ENCODE measurements around the gene NKRF. TPM values are rescaled to one million over a fixed set of nuclear protein-coding genes. Genes with fewer than 3 reads are reported as not detected.
"Not testable (repeated sequence)": the region's sequence is repeated elsewhere in the genome, so short reads cannot be mapped to it uniquely, and the experiment has no call there.

The NKRF gene
- total and polyA plus RNA-seq, 9 donors, result 3.5 to 9.9 (median 6.8) TPM

GRCh38 chrX:119638725-119639471 lies 32.7 kb upstream of the NKRF start:
- H3K9me3 ChIP-seq (replicated peaks; ENCODE audit: control insufficient read depth, low read depth, low read length), result no peaks in the 10 kb centered on the region
- H3K27ac ChIP-seq (ENCODE audit: low read length), result no peak overlapping the region
- no peaks in the 10 kb centered on the region for H3K4me1 ChIP-seq (ENCODE audit: control insufficient read depth, insufficient read depth, low read length)
- H3K36me3 ChIP-seq (ENCODE audit: control insufficient read depth, insufficient read depth, low read length), result peaks cover 3% of the 10 kb centered on the region
- 53% methylated on average over 3 of the region's 10 CpGs for WGBS (ENCODE audit: insufficient coverage)
- DNase-seq, result no peak
- H3K4me3 ChIP-seq (ENCODE audit: low read length), result no peak overlapping the region
- no peaks in the 10 kb centered on the region for H3K27me3 ChIP-seq (ENCODE audit: control insufficient read depth, insufficient read depth, low read length)

- WGBS (ENCODE audit: insufficient coverage), result no CpG with 5 or more reads among the region's 1 CpG
Measured at GRCh38 chrX:119637421-119637820, 31.2 kb upstream of the NKRF start.

GRCh38 chrX:119636419-119636818 lies 30.2 kb upstream of the NKRF start:
- Histone ChIP-seq H3K27ac (ENCODE audit: low read length) (no peak overlapping the region), H3K4me1 (ENCODE audit: control insufficient read depth, insufficient read depth, low read length) (no peaks in the 10 kb centered on the region), H3K4me3 (ENCODE audit: low read length) (no peak overlapping the region), H3K27me3 (ENCODE audit: control insufficient read depth, insufficient read depth, low read length) (peaks cover 2% of the 10 kb centered on the region), H3K9me3 (replicated peaks; ENCODE audit: control insufficient read depth, low read depth, low read length) (no peaks in the 10 kb centered on the region), H3K36me3 (ENCODE audit: control insufficient read depth, insufficient read depth, low read length) (peaks cover 3% of the 10 kb centered on the region)
- 71% methylated on average over 3 of the region's 8 CpGs for WGBS (ENCODE audit: insufficient coverage)
- no peak for DNase-seq

More at GRCh38 chrX:119637421-119637820, 31.2 kb upstream of the NKRF start:
- H3K27ac ChIP-seq (ENCODE audit: low read length); H3K36me3 ChIP-seq (ENCODE audit: control insufficient read depth, insufficient read depth, low read length); H3K4me1 ChIP-seq (ENCODE audit: control insufficient read depth, insufficient read depth, low read length); H3K9me3 ChIP-seq (replicated peaks; ENCODE audit: control insufficient read depth, low read depth, low read length); DNase-seq; H3K4me3 ChIP-seq (ENCODE audit: low read length); H3K27me3 ChIP-seq (ENCODE audit: control insufficient read depth, insufficient read depth, low read length): not testable (repeated sequence)

- Histone ChIP-seq H3K27me3 (ENCODE audit: control insufficient read depth, insufficient read depth, low read length) (peaks cover 2% of the 10 kb centered on the region), H3K4me1 (ENCODE audit: control insufficient read depth, insufficient read depth, low read length) (no peaks in the 10 kb centered on the region), H3K27ac (ENCODE audit: low read length) (no peak overlapping the region), H3K9me3 (replicated peaks; ENCODE audit: control insufficient read depth, low read depth, low read length) (no peaks in the 10 kb centered on the region), H3K4me3 (ENCODE audit: low read length) (no peak overlapping the region), H3K36me3 (ENCODE audit: control insufficient read depth, insufficient read depth, low read length) (peaks cover 3% of the 10 kb centered on the region)
- WGBS (ENCODE audit: insufficient coverage), result no CpG with 5 or more reads among the region's 1 CpG
- no peak for DNase-seq
Measured at GRCh38 chrX:119635799-119636198, 29.6 kb upstream of the NKRF start.

GRCh38 chrX:119635179-119635578 lies 29.0 kb upstream of the NKRF start:
- 72% methylated on average over 3 of the region's 3 CpGs for WGBS (ENCODE audit: insufficient coverage)
- H3K27ac ChIP-seq (ENCODE audit: low read length), result no peak overlapping the region
- no peak for DNase-seq
- no peaks in the 10 kb centered on the region for H3K4me1 ChIP-seq (ENCODE audit: control insufficient read depth, insufficient read depth, low read length)
- H3K27me3 ChIP-seq (ENCODE audit: control insufficient read depth, insufficient read depth, low read length), result peaks cover 2% of the 10 kb centered on the region
- H3K36me3 ChIP-seq (ENCODE audit: control insufficient read depth, insufficient read depth, low read length), result peaks cover 3% of the 10 kb centered on the region
- no peak overlapping the region for H3K4me3 ChIP-seq (ENCODE audit: low read length)
- no peaks in the 10 kb centered on the region for H3K9me3 ChIP-seq (replicated peaks; ENCODE audit: control insufficient read depth, low read depth, low read length)

GRCh38 chrX:119625843-119626242 lies 19.6 kb upstream of the NKRF start:
- no peak for DNase-seq
- Histone ChIP-seq H3K4me3 (ENCODE audit: low read length) (no peak overlapping the region), H3K9me3 (replicated peaks; ENCODE audit: control insufficient read depth, low read depth, low read length) (no peaks in the 10 kb centered on the region), H3K4me1 (ENCODE audit: control insufficient read depth, insufficient read depth, low read length) (peaks cover 4% of the 10 kb centered on the region), H3K27me3 (ENCODE audit: control insufficient read depth, insufficient read depth, low read length) (no peaks in the 10 kb centered on the region), H3K36me3 (ENCODE audit: control insufficient read depth, insufficient read depth, low read length) (peaks cover 3% of the 10 kb centered on the region), H3K27ac (ENCODE audit: low read length) (no peak overlapping the region)
- 66% methylated on average over 2 of the region's 2 CpGs for WGBS (ENCODE audit: insufficient coverage)

GRCh38 chrX:119624951-119625668 lies 18.9 kb upstream of the NKRF start:
- Histone ChIP-seq H3K4me3 (ENCODE audit: low read length) (no peak overlapping the region), H3K27me3 (ENCODE audit: control insufficient read depth, insufficient read depth, low read length) (no peaks in the 10 kb centered on the region), H3K9me3 (replicated peaks; ENCODE audit: control insufficient read depth, low read depth, low read length) (no peaks in the 10 kb centered on the region), H3K4me1 (ENCODE audit: control insufficient read depth, insufficient read depth, low read length) (peaks cover 4% of the 10 kb centered on the region), H3K36me3 (ENCODE audit: control insufficient read depth, insufficient read depth, low read length) (peaks cover 3% of the 10 kb centered on the region), H3K27ac (ENCODE audit: low read length) (no peak overlapping the region)
- no peak for DNase-seq
- 82% methylated on average over 5 of the region's 10 CpGs for WGBS (ENCODE audit: insufficient coverage)

GRCh38 chrX:119624417-119624816 lies 18.2 kb upstream of the NKRF start:
- H3K9me3 ChIP-seq (replicated peaks; ENCODE audit: control insufficient read depth, low read depth, low read length), result no peaks in the 10 kb centered on the region
- H3K27me3 ChIP-seq (ENCODE audit: control insufficient read depth, insufficient read depth, low read length), result no peaks in the 10 kb centered on the region
- H3K4me3 ChIP-seq (ENCODE audit: low read length), result no peak overlapping the region
- H3K36me3 ChIP-seq (ENCODE audit: control insufficient read depth, insufficient read depth, low read length), result peaks cover 3% of the 10 kb centered on the region
- no peak for DNase-seq
- WGBS (ENCODE audit: insufficient coverage), result 93% methylated on average over 6 of the region's 11 CpGs
- H3K4me1 ChIP-seq (ENCODE audit: control insufficient read depth, insufficient read depth, low read length), result peaks cover 4% of the 10 kb centered on the region
- no peak overlapping the region for H3K27ac ChIP-seq (ENCODE audit: low read length)

GRCh38 chrX:119622356-119623232 lies 16.4 kb upstream of the NKRF start:
- H3K36me3 ChIP-seq (ENCODE audit: control insufficient read depth, insufficient read depth, low read length), result no peaks in the 10 kb centered on the region
- peak; percentile 80 for DNase-seq
- H3K27ac ChIP-seq (ENCODE audit: low read length), result peak overlapping the region; percentile 21
- no peaks in the 10 kb centered on the region for H3K9me3 ChIP-seq (replicated peaks; ENCODE audit: control insufficient read depth, low read depth, low read length)
- no peaks in the 10 kb centered on the region for H3K27me3 ChIP-seq (ENCODE audit: control insufficient read depth, insufficient read depth, low read length)
- H3K4me1 ChIP-seq (ENCODE audit: control insufficient read depth, insufficient read depth, low read length), result peaks cover 4% of the 10 kb centered on the region
- no peak overlapping the region for H3K4me3 ChIP-seq (ENCODE audit: low read length)
- WGBS (ENCODE audit: insufficient coverage), result 55% methylated on average over 4 of the region's 9 CpGs

- H3K27ac ChIP-seq (ENCODE audit: low read length), result no peak overlapping the region
- WGBS (ENCODE audit: insufficient coverage), result 80% methylated on average over 4 of the region's 5 CpGs
- no peaks in the 10 kb centered on the region for H3K36me3 ChIP-seq (ENCODE audit: control insufficient read depth, insufficient read depth, low read length)
- no peak overlapping the region for H3K4me3 ChIP-seq (ENCODE audit: low read length)
- H3K9me3 ChIP-seq (replicated peaks; ENCODE audit: control insufficient read depth, low read depth, low read length), result no peaks in the 10 kb centered on the region
- DNase-seq, result peak; percentile 43
- H3K4me1 ChIP-seq (ENCODE audit: control insufficient read depth, insufficient read depth, low read length), result peaks cover 4% of the 10 kb centered on the region
- H3K27me3 ChIP-seq (ENCODE audit: control insufficient read depth, insufficient read depth, low read length), result no peaks in the 10 kb centered on the region
Measured at GRCh38 chrX:119618439-119618838, 12.2 kb upstream of the NKRF start.
